Mammary epithelial cell (primary cell): ENCODE measurements around the gene PRR20B.

ENCODE experiments used
- CTCF ChIP-seq, 2 donors: IDR thresholded peaks in 1 of 2; conservative IDR thresholded peaks in 1 of 2; 2 replicates each; pipeline ENCODE4 v1.5.1; 2011 to 2012; ENCODE audit warnings: inconsistent platforms in 2 of 2, low read length in 2 of 2, mild to moderate bottlenecking in 2 of 2, control low read depth in 1 of 2, low read depth in 1 of 2; ENCODE audit not compliant: insufficient read depth in 1 of 2; ENCODE audit errors: extremely low read depth in 1 of 2
- EZH2 ChIP-seq: IDR thresholded peaks from 2 replicates; pipeline ENCODE4 v1.6.1; 2012; ENCODE audit warnings: low read length, inconsistent platforms, borderline replicate concordance

DNA sequence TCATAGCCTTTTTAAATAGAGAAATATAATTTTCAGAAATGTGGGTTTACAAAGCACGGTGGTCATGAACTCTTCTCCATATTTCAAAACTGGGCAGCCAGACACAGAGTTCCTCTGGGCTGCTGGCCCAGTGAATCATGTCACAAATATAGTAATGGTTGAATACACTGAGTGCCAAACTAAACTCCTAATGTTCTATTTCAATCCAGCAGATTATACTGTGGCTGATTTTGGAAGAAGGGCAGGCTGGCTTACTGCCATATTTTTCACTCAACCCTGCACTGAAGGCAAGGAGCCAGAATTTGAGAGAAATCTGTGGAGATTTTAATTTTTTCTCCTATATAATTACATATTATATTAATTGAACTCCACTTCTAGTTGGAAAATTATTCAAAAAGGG, 23.6 kb upstream of the PRR20B start:
- TF ChIP-seq CTCF (conservative IDR thresholded peaks at IDR 0.05 in 1 of 2, IDR thresholded peaks at IDR 0.05 in 1 of 2; ENCODE audit: extremely low read depth in 1 of 2, insufficient read depth in 1 of 2, low read depth in 1 of 2, low read length in 2 of 2) (no peak), EZH2 (no peak)
